GM12891 (cell line): Measurements from ENCODE around the gene RPL35A.
"Not testable (repeated sequence)": the region's sequence is repeated elsewhere in the genome, so short reads cannot be mapped to it uniquely, and the experiment has no call there.

ENCODE experiments used
- DNase-seq: peaks from one replicate; pipeline ENCODE4 v3.0.0; 2011; ENCODE audit warnings: low spot score; ENCODE audit not compliant: insufficient read length
- FAIRE-seq: peaks from 2 replicates; lab custom pipeline; 2011; peaks lifted over from hg19 to GRCh38; lab: Jason Lieb, UNC
- PAX5 ChIP-seq: IDR thresholded peaks from 2 replicates; pipeline ENCODE4 v1.6.1; 2011; ENCODE audit warnings: low read length, moderate library complexity, mild to moderate bottlenecking; ENCODE audit not compliant: insufficient read depth, severe bottlenecking
- POLR2A ChIP-seq: IDR thresholded peaks from 2 replicates; pipeline ENCODE4 v1.6.1; 2011; ENCODE audit warnings: low read depth, low read length, control low read depth
- POLR2AphosphoS5 ChIP-seq: IDR thresholded peaks from 2 replicates; pipeline ENCODE4 v1.6.1; 2011; ENCODE audit warnings: low read depth, low read length, control low read depth
- POU2F2 ChIP-seq: IDR thresholded peaks from 2 replicates; pipeline ENCODE4 v1.6.1; 2011; ENCODE audit warnings: low read depth, mild to moderate bottlenecking, control low read depth, low read length, moderate library complexity
- SPI1 ChIP-seq: IDR thresholded peaks from 2 replicates; pipeline ENCODE4 v1.6.1; 2011; ENCODE audit warnings: low read depth, low read length, control low read depth
- TAF1 ChIP-seq: IDR thresholded peaks from 2 replicates; pipeline ENCODE4 v1.6.1; 2011; ENCODE audit warnings: low read depth, low read length, control low read depth

Gene RPL35A

DNA sequence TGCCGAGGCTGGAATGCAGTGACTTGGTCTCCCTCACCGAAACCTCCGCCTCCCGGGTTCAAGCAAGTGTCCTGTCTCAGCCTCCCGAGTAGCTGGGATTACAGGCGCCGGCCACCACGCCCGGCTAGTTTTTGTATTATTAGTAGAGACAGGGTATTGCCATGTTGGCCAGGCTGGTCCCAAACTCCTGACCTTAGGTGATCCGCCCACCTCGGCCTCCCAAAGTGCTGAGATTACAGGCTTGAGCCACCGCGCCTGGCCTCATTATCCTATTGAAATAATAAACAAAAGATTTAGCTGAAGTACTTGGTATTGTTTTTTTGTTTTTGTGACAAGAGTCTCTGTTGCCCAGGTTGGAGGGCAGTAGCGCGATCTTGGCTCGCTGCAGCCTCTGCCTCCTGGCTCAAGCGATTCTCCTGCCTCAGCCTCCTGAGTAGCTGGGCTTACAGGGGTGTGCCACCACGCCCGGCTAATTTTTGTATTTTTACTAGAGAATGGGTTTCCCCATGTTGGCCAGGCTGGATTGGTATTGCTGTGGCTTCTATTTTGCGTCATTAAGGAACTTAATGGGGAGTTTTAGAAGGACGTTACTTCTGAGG, 1.5 kb downstream of the RPL35A start:
- no peak for DNase-seq
- FAIRE-seq = no peak
- no peak for TF ChIP-seq POU2F2
- no peak for TF ChIP-seq POLR2AphosphoS5
- no peak for TF ChIP-seq PAX5
- TF ChIP-seq SPI1 = no peak
- no peak for TF ChIP-seq POLR2A
- no peak for TF ChIP-seq TAF1

DNA sequence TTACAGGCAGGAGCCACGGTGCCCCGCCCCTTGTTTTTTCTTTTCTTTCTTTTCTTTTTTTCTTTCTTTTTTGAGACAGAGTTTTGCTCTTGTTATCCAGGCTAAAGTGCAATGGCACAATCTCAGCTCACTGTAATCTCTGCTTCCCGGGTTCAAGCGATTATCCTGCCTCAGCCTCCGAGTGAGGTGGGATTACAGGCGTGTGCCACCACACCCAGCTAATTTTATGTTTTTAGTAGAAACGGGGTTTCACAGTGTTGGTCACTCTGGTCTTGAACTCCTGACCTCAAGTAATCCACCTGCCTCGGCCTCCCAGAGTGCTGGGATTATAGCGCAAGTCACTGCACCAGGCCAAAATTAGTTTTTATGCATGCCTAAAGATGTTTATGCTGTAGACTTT, 2.5 kb downstream of the RPL35A start:
- FAIRE-seq = no peak
- no peak for TF ChIP-seq PAX5
- no peak for TF ChIP-seq POLR2A
- TF ChIP-seq SPI1 = no peak
- no peak for TF ChIP-seq POLR2AphosphoS5
- no peak for TF ChIP-seq POU2F2
- no peak for TF ChIP-seq TAF1
- DNase-seq = no peak

DNA sequence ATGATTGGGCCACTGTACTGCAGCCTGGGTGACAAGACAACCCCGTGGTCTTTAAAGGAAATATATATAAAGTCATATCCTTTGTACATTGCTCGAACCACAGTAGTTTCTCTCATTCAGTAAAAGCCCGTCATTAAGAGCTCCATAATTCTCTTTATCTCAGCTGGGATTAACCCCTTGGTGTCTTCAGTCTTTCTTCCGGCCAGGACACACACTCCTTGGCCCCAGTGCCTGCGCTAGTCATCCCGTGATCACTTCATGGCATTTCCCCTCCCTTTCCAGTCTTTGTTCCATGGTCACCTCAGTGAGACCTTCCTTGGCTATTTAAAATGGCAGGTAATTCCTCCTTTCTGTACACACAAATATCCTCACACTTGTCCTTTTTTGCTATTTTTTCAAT, 3.3 kb downstream of the RPL35A start:
- no peak for DNase-seq
- no peak for FAIRE-seq
- TF ChIP-seq POLR2AphosphoS5 = no peak
- no peak for TF ChIP-seq TAF1
- no peak for TF ChIP-seq PAX5
- no peak for TF ChIP-seq POU2F2
- TF ChIP-seq POLR2A = no peak
- no peak for TF ChIP-seq SPI1

DNA sequence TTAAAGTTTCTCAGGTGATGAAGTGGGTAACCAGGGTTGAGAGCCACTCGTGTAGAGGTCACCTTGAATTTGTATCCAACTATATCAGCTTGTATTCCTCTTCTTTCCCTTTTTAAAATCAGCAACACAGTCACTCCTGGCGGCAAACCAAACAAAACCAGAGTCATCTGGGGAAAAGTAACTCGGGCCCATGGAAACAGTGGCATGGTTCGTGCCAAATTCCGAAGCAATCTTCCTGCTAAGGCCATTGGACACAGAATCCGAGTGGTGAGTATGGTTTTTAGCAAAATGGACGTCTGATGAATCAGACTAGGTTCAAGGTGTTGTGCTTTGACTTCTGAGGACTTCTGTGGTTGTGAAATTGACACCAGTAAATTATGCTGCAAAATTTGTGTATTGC, 3.9 kb downstream of the RPL35A start:
- no peak for TF ChIP-seq PAX5
- no peak for TF ChIP-seq POLR2A
- TF ChIP-seq SPI1 = no peak
- no peak for FAIRE-seq

DNA sequence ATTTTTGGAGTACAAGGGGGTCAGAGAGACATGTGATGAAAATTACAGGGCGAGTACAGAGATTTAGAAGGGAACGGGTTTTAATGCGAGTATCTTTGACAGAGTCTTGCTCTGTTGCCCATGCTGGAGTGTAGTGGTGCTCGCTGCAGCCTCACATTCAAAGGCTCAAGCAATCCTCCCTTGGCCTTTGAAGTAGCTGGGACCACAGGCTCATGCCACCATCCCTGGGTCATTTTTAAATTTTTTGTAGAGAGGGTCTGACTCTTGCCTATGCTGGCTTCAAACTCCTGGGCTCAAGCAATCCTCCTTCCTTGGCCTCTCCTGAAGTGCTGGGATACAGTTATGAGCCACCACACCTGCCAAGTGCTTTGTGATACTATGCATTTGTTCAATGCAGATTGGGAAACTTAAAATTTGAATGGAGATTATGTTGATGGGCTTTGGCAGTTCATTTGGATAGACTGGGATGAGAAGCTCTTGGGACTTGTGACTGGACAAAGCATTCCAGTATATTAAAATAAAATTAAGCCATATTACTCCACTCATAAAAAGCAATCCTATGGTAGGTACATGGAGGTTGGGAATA, 6.0 kb downstream of the RPL35A start:
- FAIRE-seq = no peak
- TF ChIP-seq POU2F2 (no peak), TAF1 (no peak), SPI1 (no peak), POLR2A (no peak), PAX5 (no peak), POLR2AphosphoS5 (no peak)
- no peak for DNase-seq

More for the DNA sequence above, 3.9 kb downstream of the RPL35A start:
- DNase-seq = no peak

DNA sequence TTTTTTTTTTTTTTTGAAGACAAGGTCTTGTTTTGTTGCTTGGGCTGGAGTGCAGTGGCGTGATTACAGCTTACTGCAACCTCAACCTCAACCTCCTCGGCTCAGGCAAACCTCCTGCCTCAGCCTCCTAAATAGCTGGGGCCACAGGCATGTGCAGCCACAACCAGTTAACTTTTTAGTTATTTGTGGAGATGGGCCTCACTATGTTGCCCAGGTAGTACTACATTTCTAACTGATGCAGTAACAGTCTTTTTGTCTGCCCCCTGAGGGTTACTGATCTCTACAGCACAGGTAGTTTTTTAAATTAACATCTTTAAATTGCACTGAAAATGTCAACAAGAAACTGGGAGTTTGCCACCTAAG, 6.6 kb downstream of the RPL35A start:
- DNase-seq (no peak), FAIRE-seq (no peak)
- TF ChIP-seq TAF1 (no peak), POLR2AphosphoS5 (0 out of 2 replicates have a peak, but pooled peaks have one; percentile 12), POLR2A (peak; percentile 28; the same call in 1 of the 2 replicates), POU2F2 (0 out of 2 replicates have a peak, but pooled peaks have one; percentile 29), SPI1 (no peak), PAX5 (no peak)

DNA sequence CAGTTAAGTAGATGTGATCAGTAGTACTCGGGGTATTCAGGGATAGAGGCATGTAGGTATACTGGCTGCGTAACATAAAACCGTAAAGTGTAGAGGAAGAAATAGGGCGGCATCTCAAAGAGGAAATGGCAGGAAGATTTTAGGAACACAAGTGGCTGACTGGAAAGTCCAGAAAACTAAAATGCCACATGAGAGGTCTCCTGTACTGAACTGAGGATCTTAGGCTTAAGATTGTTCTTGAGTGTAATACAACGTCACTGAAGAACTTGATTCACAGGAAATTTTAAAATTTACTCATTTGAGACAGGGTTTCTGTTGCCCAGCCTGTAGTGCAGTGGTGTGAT, 7.8 kb downstream of the RPL35A start:
- no peak for TF ChIP-seq PAX5
- TF ChIP-seq POLR2A = no peak
- TF ChIP-seq POU2F2 = no peak
- TF ChIP-seq SPI1 = no peak
- TF ChIP-seq POLR2AphosphoS5 = no peak
- no peak for TF ChIP-seq TAF1
- FAIRE-seq (no peak), DNase-seq (no peak)

DNA sequence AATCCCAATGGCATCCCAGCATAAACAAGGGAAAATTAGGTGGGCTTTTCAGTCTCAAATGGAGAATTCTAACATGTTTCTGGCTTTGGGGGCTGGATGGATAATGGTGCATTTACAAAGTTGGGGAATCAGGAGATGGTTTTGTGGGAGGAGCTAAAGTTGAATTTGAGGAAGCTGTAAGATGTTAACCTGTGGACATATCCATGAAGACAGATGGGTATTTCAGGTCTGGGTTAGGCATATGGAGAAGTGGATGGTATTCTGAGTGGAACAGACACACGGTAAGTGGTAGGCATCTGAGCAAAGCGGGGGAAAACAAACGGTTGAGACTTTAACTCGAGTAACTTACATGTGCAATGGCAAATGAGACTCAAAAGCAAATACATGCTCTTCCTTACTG, 8.4 kb downstream of the RPL35A start:
- FAIRE-seq = no peak
- TF ChIP-seq SPI1 (no peak), POU2F2 (no peak), POLR2A (no peak), POLR2AphosphoS5 (no peak), TAF1 (no peak), PAX5 (no peak)
- DNase-seq = no peak

DNA sequence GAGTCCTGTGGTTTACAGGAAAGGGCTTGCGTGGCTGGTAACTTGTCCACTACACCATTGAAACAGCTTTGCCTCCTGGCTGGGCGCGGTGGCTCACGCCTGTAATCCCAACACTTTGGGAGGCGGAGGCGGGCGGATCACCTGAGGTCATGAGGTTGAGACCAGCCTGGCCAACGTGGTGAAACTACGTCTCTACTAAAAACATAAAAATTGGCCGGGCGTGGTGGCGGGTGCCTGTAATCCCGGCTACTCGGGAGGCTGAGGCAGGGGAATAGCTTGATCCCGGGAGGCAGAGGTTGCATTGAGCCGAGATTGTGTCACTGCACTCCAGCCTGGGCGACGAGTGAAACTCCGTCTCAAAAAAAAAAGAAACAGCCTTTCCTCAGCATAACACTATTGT, 8.9 kb downstream of the RPL35A start:
- FAIRE-seq, DNase-seq: not testable (repeated sequence)

DNA sequence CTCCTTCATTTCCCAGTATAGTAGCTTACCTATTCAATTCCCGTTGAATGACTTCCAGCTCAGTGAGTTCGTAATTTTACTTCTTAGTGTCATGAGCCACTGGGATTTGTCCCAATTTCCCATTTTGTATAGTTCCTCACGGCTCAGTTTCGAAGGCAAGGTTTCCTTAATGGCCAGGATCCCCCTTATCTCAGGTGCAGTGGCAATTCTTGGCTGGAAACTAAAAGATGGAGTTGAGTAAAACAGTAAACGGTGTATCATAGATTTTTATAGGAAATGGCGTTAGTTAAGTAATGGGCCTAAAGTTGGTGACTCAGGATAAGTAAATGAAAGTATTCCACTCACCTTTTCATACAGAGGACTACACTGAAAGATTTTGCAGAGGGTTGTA, 9.5 kb downstream of the RPL35A start:
- DNase-seq = no peak
- TF ChIP-seq PAX5 (no peak), TAF1 (no peak), SPI1 (no peak)
- no peak for FAIRE-seq

DNA sequence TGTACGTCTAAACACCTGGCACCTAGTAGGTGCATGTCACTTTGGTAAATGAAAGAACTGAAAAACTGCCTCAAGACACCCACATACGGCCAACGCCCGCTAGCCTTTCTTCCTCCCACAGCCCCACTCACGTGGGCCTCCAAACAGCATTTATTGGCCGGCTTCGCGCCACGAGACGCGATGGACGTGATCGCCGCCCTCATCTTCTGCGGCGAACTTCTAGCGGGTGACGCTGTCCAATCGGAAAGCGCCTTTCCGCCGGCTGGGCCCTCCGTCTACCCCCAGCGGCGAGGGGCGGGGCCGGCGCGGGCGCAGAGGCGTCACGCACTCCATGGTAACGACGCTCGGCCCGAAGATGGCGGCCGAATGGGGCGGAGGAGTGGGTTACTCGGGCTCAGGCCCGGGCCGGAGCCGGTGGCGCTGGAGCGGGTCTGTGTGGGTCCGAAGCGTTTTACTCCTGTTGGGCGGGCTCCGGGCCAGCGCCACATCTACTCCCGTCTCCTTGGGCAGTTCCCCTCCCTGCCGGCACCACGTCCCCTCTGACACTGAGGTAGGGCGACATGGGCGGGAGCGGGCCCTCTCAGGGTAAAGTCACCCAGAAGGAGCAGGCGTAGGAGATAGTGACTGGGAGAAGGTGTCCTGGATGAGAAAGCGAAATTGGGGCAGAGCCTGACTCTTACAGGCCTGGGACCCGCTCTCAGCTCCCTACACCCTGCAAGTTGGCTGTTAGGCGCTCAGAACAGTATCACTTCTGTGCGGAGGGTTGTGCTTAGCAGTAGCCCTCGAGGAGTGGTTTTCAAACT, 10.1 kb downstream of the RPL35A start, which contains the start of gene LMLN:
LMLN (plus strand) TSS at position 327 of the 803 bp plus-strand sequence; CDS start at position 356, 29 bp downstream.
- FAIRE-seq (peak; percentile 97), DNase-seq (peak; percentile 83)
- TF ChIP-seq POLR2A (peak; percentile 82), PAX5 (no peak), SPI1 (0 out of 2 replicates have a peak, but pooled peaks have one; percentile 14), POLR2AphosphoS5 (peak; percentile 50; the same call in 1 of the 2 replicates), TAF1 (peak; percentile 44; the same call in 1 of the 2 replicates)
